MM.1S (cell line): ENCODE data around the gene LIMCH1.

ENCODE experiments used
- EZH2 ChIP-seq: fragments of 300-600 bp; sonication (generic); optimal IDR thresholded peaks from 2 replicates; pipeline ENCODE3; 2017; ENCODE audit warnings: low read depth, mild to moderate bottlenecking, antibody characterized with exemption, low read length, mixed read lengths
- EZH2phosphoT487 ChIP-seq: fragments of 300-600 bp; sonication (generic); IDR thresholded peaks from 2 replicates; pipeline ENCODE4 v1.6.1; 2018; ENCODE audit warnings: antibody characterized with exemption, low read length
- TF ChIP-seq, protein P1 (sequence below): fragments of 300-600 bp; sonication (generic); IDR thresholded peaks from 2 replicates; pipeline ENCODE4 v1.5.1; 2016; ENCODE audit warnings: antibody characterized with exemption, low read length, mixed read lengths

DNA sequence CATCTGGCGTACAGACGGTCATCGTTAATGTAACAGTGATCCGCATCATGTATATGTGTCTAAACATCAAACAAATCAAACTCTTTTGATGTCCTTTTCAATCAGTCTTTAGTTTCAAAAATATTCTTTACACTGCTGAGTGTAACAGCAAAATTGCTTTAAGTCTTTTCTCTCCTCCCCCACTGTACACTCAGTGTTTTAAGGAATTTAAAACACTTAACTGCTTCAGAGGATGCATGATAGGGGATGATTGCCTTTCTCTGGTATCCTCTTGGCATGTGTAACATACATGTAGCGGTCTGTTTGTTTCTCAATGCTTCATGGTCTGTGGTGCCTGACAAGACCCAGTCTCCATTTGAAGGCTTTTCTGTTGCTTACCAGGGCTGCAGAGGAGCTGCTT lies 41.6 kb downstream of the LIMCH1 start:
- TF ChIP-seq, protein P1, sequence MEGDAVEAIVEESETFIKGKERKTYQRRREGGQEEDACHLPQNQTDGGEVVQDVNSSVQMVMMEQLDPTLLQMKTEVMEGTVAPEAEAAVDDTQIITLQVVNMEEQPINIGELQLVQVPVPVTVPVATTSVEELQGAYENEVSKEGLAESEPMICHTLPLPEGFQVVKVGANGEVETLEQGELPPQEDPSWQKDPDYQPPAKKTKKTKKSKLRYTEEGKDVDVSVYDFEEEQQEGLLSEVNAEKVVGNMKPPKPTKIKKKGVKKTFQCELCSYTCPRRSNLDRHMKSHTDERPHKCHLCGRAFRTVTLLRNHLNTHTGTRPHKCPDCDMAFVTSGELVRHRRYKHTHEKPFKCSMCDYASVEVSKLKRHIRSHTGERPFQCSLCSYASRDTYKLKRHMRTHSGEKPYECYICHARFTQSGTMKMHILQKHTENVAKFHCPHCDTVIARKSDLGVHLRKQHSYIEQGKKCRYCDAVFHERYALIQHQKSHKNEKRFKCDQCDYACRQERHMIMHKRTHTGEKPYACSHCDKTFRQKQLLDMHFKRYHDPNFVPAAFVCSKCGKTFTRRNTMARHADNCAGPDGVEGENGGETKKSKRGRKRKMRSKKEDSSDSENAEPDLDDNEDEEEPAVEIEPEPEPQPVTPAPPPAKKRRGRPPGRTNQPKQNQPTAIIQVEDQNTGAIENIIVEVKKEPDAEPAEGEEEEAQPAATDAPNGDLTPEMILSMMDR, result no peak
- no peak for TF ChIP-seq EZH2phosphoT487
- TF ChIP-seq EZH2, result no peak
